K562 (cell line): ENCODE data around the gene CELSR1. TPM values are rescaled to one million over a fixed set of nuclear protein-coding genes. Genes with fewer than 3 reads are reported as not detected.

Source experiments
- ATAC-seq: fragments of 200-7000 bp; cut with Tn5 transposase; 3 replicates; pipeline ENCODE4 v1.9.1; 2020; ENCODE audit warnings: moderate library complexity
- BruUV-seq: library from RNA; stranded (reverse); fragments of 400-500 nt; replicated peaks from 2 replicates; lab custom pipeline; 2021; lab: Mats Ljungman, UMichigan
- CTCF ChIA-PET: fragments of 300-600 bp; formaldehyde crosslinking; extraction: SDS; loops from one replicate; lab custom pipeline; 2021; ENCODE audit warnings: low intra/inter-chr PET ratio; lab: Yijun Ruan, JAX
- POLR2A ChIA-PET: fragments of 300-600, 350-650 bp; sonication (Branson Sonifier 250); formaldehyde crosslinking; extraction: SDS; loops from one replicate; lab custom pipeline; 2021; ENCODE audit warnings: antibody characterized with exemption, inconsistent platforms; lab: Yijun Ruan, JAX
- DNase-seq, 4 experiments: peaks; one replicate each; pipeline versions ENCODE4 v3.0.0 to v3.0.0-alpha.2; 2011 to 2018; ENCODE audit warnings: low spot score in 3 of 4, mixed read lengths in 3 of 4; ENCODE audit errors: extremely low read depth in 1 of 4
- FAIRE-seq: peaks from 2 replicates; lab custom pipeline; 2011; peaks lifted over from hg19 to GRCh38; lab: Jason Lieb, UNC
- H2AFZ ChIP-seq: 2 replicates; pipeline ENCODE4 v1.6.0; 2011; ENCODE audit warnings: low read depth, low read length, control low read depth, inconsistent platforms
- H3K27ac ChIP-seq: fragments of 200-600 bp; 3 replicates; pipeline ENCODE4 v1.8.0; 2011; ENCODE audit warnings: low read depth, mild to moderate bottlenecking, control low read depth, inconsistent platforms, low read length, moderate library complexity, mixed read lengths; ENCODE audit errors: extremely low read depth
- H3K27me3 ChIP-seq, 2 experiments: fragments of 300-600 bp in 1 of 2; 2 replicates in 1 of 2; 3 replicates in 1 of 2; pipeline versions ENCODE4 v1.6.0 to v1.8.0; 2011; ENCODE audit warnings: inconsistent platforms in 2 of 2, low read length in 2 of 2, mild to moderate bottlenecking in 1 of 2, mixed read lengths in 1 of 2, moderate library complexity in 1 of 2; ENCODE audit not compliant: control insufficient read depth in 2 of 2, insufficient read depth in 2 of 2
- H3K36me3 ChIP-seq: fragments of 300-600 bp; 3 replicates; pipeline ENCODE4 v1.8.0; 2011; ENCODE audit warnings: mild to moderate bottlenecking, low read length, inconsistent platforms; ENCODE audit not compliant: control insufficient read depth, insufficient read depth
- H3K4me1 ChIP-seq, 2 experiments: fragments of 200-600 bp in 1 of 2; replicated peaks in 1 of 2; 2 replicates in 1 of 2; 3 replicates in 1 of 2; pipeline versions ENCODE4 v1.5.1 to v1.8.0; 2011; ENCODE audit warnings: inconsistent platforms in 2 of 2, low read length in 2 of 2, mild to moderate bottlenecking in 1 of 2, mixed read lengths in 1 of 2, moderate library complexity in 1 of 2; ENCODE audit not compliant: control insufficient read depth in 2 of 2, insufficient read depth in 2 of 2
- H3K4me2 ChIP-seq: 2 replicates; pipeline ENCODE4 v1.6.1; 2011; ENCODE audit warnings: low read length, control low read depth, inconsistent platforms, mixed read lengths; ENCODE audit not compliant: insufficient read depth
- H3K4me3 ChIP-seq: fragments of 200-600 bp; sonication (generic), shearing (Covaris generic); 2 replicates; pipeline ENCODE4 v1.5.1; 2016; ENCODE audit warnings: control low read depth, inconsistent platforms
- H3K79me2 ChIP-seq: fragments of 200-600 bp; 3 replicates; pipeline ENCODE4 v1.8.0; 2011; ENCODE audit warnings: low read length, inconsistent platforms; ENCODE audit not compliant: control insufficient read depth, insufficient read depth
- H3K9ac ChIP-seq, 2 experiments: 2 replicates each; pipeline versions ENCODE4 v1.6.0 to v1.6.1; 2011; ENCODE audit warnings: low read depth in 2 of 2, low read length in 2 of 2, control low read depth in 1 of 2, inconsistent platforms in 1 of 2, mild to moderate bottlenecking in 1 of 2, mixed read lengths in 1 of 2; ENCODE audit not compliant: insufficient read depth in 1 of 2
- H3K9me1 ChIP-seq: one replicate; pipeline ENCODE4 v1.6.0; 2011; ENCODE audit warnings: inconsistent platforms, mild to moderate bottlenecking, low read length, moderate library complexity; ENCODE audit not compliant: control insufficient read depth, insufficient read depth
- H3K9me3 ChIP-seq: replicated peaks from 2 replicates; pipeline ENCODE4 v1.5.1; 2011; ENCODE audit warnings: low read depth, low read length, inconsistent platforms; ENCODE audit not compliant: control insufficient read depth, insufficient read depth
- H4K20me1 ChIP-seq: replicated peaks from 2 replicates; pipeline ENCODE4 v1.6.1; 2011; ENCODE audit warnings: low read length, inconsistent platforms, mixed read lengths; ENCODE audit not compliant: control insufficient read depth, insufficient read depth
- IRF1 ChIP-seq: sonication (generic); formaldehyde crosslinking; IDR thresholded peaks from 2 replicates; pipeline ENCODE4 v1.8.0; 2022; ENCODE audit warnings: missing genetic modification reagents, mild to moderate bottlenecking, borderline replicate concordance
- WGBS: fragments of 100-300 bp; shearing (Covaris generic); methylation state at CpG from one replicate; pipeline ENCODE4 v1.1.6; 2016; ENCODE audit warnings: low coverage, mixed read lengths; ENCODE audit not compliant: insufficient coverage; ENCODE audit errors: missing lambda C conversion rate; 5-methylcytosine and 5-hydroxymethylcytosine counted together
- in situ Hi-C: fragments of 300-500 bp; cut with MboI; formaldehyde crosslinking; loops from 4 replicates; pipeline ENCODE4 v1.15.0; 2018; ENCODE audit warnings: inconsistent platforms, mixed read lengths
- intact Hi-C: fragments of 100-400 bp; cut with micrococcal nuclease; formaldehyde crosslinking; loops from 2 replicates; pipeline ENCODE4 v1.14.2; 2022
- polyA plus RNA-seq, 8 experiments: library from polyadenylated mRNA; depleted of rRNA in 4 of 8; stranded (reverse) in 5 of 8; unstranded in 3 of 8; fragments of >200 nt; fragmentation: Nextera tagmentation in 2 of 8; fragmentation: Illumina TruSeq in 1 of 8; extraction: Ambion mirVana in 2 of 8; extraction: Trizol in 1 of 8; gene quantifications; 2 replicates each; pipeline versions ENCODE4 v1.2.1 to v1.2.3, GENCODE V29; 2011 to 2014; ENCODE audit warnings: inconsistent platforms in 1 of 8, missing spikeins in 1 of 8
- total RNA-seq, 7 experiments: library from RNA; depleted of rRNA in 6 of 7; stranded (reverse); fragments of >200 nt in 6 of 7; fragmentation: Illumina TruSeq in 2 of 7; extraction: Trizol in 2 of 7; gene quantifications; 2 replicates each; pipeline versions ENCODE4 v1.2.1 to v1.2.3, GENCODE V29; 2011 to 2021; ENCODE audit warnings: low replicate concordance in 1 of 7

The CELSR1 gene
- total and polyA plus RNA-seq, 9 of the 15 experiments (the other 6 are each of a cell fraction or from before 2014, with no cell fraction given), result under 0.01 to 0.09 TPM; not detected in 7

DNA sequence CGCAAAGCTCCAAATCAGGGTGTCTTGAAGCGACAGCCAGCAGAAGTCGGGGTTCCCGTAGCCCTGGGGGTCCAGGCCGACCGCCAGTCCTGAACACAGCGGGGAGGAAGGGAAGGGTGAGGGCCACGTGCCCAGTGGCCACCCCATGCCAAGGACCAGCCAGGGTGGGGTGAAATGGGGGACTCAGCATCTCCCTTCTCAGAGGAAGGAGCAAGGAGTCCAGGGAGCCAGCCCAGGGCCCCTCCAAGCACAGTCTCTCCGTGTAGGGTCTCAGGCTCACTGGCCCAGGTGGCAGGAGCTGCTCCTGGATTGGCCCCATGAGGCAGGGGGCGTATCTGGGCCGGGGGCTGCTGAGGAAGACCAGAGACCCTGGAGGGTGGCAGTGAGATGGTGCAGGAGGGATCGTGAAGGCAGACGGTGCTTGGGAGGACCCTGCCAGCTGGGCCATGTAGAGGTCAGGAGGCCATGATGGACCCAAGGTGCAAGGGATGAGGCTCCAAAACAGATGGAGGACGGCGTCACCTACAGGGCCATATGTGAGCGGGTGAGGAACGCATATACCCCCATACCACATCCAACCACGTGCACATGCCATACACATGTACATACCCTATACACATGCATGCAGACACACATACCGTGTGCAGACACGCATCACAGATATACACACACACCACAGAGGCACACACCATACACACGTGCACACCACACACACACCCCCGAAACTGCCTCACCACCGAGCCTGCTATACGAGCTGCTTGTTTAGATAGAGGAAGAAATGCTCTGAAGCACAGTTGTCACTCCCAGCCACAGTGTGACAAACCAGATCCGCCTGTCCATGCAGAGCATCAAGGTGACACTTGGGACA, 167.5 kb downstream of the CELSR1 start:
- intact Hi-C loops (no loop called here), in situ Hi-C loops (loop anchor here (5.0 kb wide), 1 partner anchor 172 kb away; no protein-coding TSS in a partner anchor)
- Histone ChIP-seq H3K4me1 (peaks cover 0 to 18% of the 10 kb centered on the region in 2 experiments; a peak in 2 of 5 replicates), H3K79me2 (no peaks in the 10 kb centered on the region), H3K9me3 (no peaks in the 10 kb centered on the region), H3K9ac (no peak overlapping the region), H2AFZ (no peak overlapping the region), H3K9me1 (no peaks in the 10 kb centered on the region), H4K20me1 (peaks cover 6% of the 10 kb centered on the region), H3K27ac (no peak overlapping the region), H3K36me3 (no peaks in the 10 kb centered on the region), H3K27me3 (peaks cover 0 to 28% of the 10 kb centered on the region in 2 experiments; a peak in 3 of 5 replicates), H3K4me3 (no peak overlapping the region), H3K4me2 (no peak overlapping the region)
- no peak for TF ChIP-seq IRF1 (CRISPR knock-in tag)
- POLR2A ChIA-PET, result no interaction called here
- FAIRE-seq (no peak), DNase-seq (no peak), ATAC-seq (no peak)
- BruUV-seq, result no TSS peak
- CTCF ChIA-PET, result no interaction called here
- WGBS, result 0% methylated on average over 19 of the region's 25 CpGs
